HK-2 (cell line): ENCODE data around the gene REEP6.
"Not testable (repeated sequence)": the region's sequence is repeated elsewhere in the genome, so short reads cannot be mapped to it uniquely, and the experiment has no call there.

Experiments
- DNase-seq: peaks from one replicate; pipeline ENCODE4 v3.0.0-alpha.2; 2018; ENCODE audit not compliant: unreplicated experiment

REEP6 gene

GRCh38 chr19:1472231-1473084 is 18.5 kb upstream of the REEP6 start:
- DNase-seq, result no peak

- DNase-seq, result no peak
Observed at GRCh38 chr19:1473085-1473851, 17.7 kb upstream of the REEP6 start.

- DNase-seq, result no peak
Observed at GRCh38 chr19:1474011-1474764, 16.8 kb upstream of the REEP6 start.

- DNase-seq, result no peak
Observed at GRCh38 chr19:1474765-1475351, 16.1 kb upstream of the REEP6 start.

- DNase-seq, result no peak
Observed at GRCh38 chr19:1475751-1476437, 15.1 kb upstream of the REEP6 start.

- not testable (repeated sequence) for DNase-seq
Observed at GRCh38 chr19:1477056-1477455, 13.9 kb upstream of the REEP6 start.

GRCh38 chr19:1478934-1479707 is 11.9 kb upstream of the REEP6 start, which contains the start of gene C19orf25:
TSS of gene C19orf25 (minus strand) at chr19:1479215. CDS start at chr19:1478903, 312 bp downstream.
- peak; percentile 93 for DNase-seq

- no peak for DNase-seq
Observed at GRCh38 chr19:1481224-1481892, 9.6 kb upstream of the REEP6 start.

- no peak for DNase-seq
Observed at GRCh38 chr19:1481893-1482360, 9.1 kb upstream of the REEP6 start.

GRCh38 chr19:1482361-1483130 is 8.4 kb upstream of the REEP6 start:
- no peak for DNase-seq

GRCh38 chr19:1483131-1483978 is 7.6 kb upstream of the REEP6 start:
- no peak for DNase-seq

- no peak for DNase-seq
Observed at GRCh38 chr19:1483979-1484428, 7.0 kb upstream of the REEP6 start.

- DNase-seq, result no peak
Observed at GRCh38 chr19:1486720-1487575, 4.0 kb upstream of the REEP6 start.

GRCh38 chr19:1487576-1488281 is 3.3 kb upstream of the REEP6 start:
- DNase-seq, result no peak

GRCh38 chr19:1488282-1488601 is 2.7 kb upstream of the REEP6 start:
- DNase-seq, result no peak
